Neural cell (in vitro differentiated cells): ENCODE data around the gene FZD2. TPM values are rescaled to one million over a fixed set of nuclear protein-coding genes. Genes with fewer than 3 reads are reported as not detected.

Source experiments
- H2AFZ ChIP-seq: fragments of 200-600, 300-800 bp; sonication (generic), shearing (Covaris generic); 2 replicates; pipeline ENCODE4 v1.6.0; 2014; ENCODE audit warnings: low read depth, mild to moderate bottlenecking, antibody characterized with exemption, low read length, moderate library complexity
- H3F3A ChIP-seq: fragments of 200-600 bp; shearing (Covaris generic); 2 replicates; pipeline ENCODE4 v1.6.1; 2016; ENCODE audit warnings: mild to moderate bottlenecking, moderate library complexity, mixed read lengths, antibody characterized with exemption, low read length; ENCODE audit not compliant: insufficient read depth, poor library complexity, severe bottlenecking
- H3K27ac ChIP-seq: fragments of 200-600, 300-800 bp; sonication (generic), shearing (Covaris generic); 2 replicates; pipeline ENCODE4 v1.5.1; 2014; ENCODE audit warnings: mild to moderate bottlenecking, low read length, moderate library complexity
- H3K27me3 ChIP-seq: fragments of 300-800, 200-600 bp; sonication (generic), shearing (Covaris generic); 2 replicates; pipeline ENCODE4 v1.6.0; 2014; ENCODE audit warnings: mild to moderate bottlenecking, low read depth, low read length, moderate library complexity; ENCODE audit not compliant: insufficient read depth
- H3K36me3 ChIP-seq: fragments of 300-800, 200-600 bp; sonication (generic), shearing (Covaris generic); 2 replicates; pipeline ENCODE4 v1.5.1; 2014; ENCODE audit warnings: mild to moderate bottlenecking, antibody characterized with exemption, low read length, moderate library complexity; ENCODE audit not compliant: insufficient read depth
- H3K4me2 ChIP-seq: fragments of 300-800, 200-600 bp; sonication (generic), shearing (Covaris generic); 2 replicates; pipeline ENCODE4 v1.6.0; 2014; ENCODE audit warnings: mild to moderate bottlenecking, low read length
- H3K4me3 ChIP-seq: fragments of 300-800, 200-600 bp; sonication (generic), shearing (Covaris generic); 2 replicates; pipeline ENCODE4 v1.5.1; 2014; ENCODE audit warnings: mild to moderate bottlenecking, low read length, moderate library complexity
- H3K79me2 ChIP-seq: fragments of 200-600 bp; shearing (Covaris generic); replicated peaks from 2 replicates; pipeline ENCODE4 v1.6.0; 2014; ENCODE audit warnings: mild to moderate bottlenecking, low read length, moderate library complexity; ENCODE audit not compliant: insufficient read depth
- H3K9ac ChIP-seq: fragments of 300-800, 200-600 bp; sonication (generic), shearing (Covaris generic); 2 replicates; pipeline ENCODE4 v1.6.1; 2016; ENCODE audit warnings: mild to moderate bottlenecking, low read length, mixed read lengths
- H3K9me2 ChIP-seq: fragments of 200-600 bp; shearing (Covaris generic); 2 replicates; pipeline ENCODE4 v1.6.1; 2016; ENCODE audit warnings: mild to moderate bottlenecking, low read length, mixed read lengths; ENCODE audit not compliant: insufficient read depth
- H3K9me3 ChIP-seq: fragments of 200-600, 300-800 bp; sonication (generic), shearing (Covaris generic); 2 replicates; pipeline ENCODE4 v1.6.1; 2016; ENCODE audit warnings: mild to moderate bottlenecking, mixed run types, low read length, moderate library complexity, mixed read lengths
- H4K20me1 ChIP-seq: fragments of 200-600 bp; shearing (Covaris generic); 2 replicates; pipeline ENCODE4 v1.6.1; 2016; ENCODE audit warnings: mild to moderate bottlenecking, mixed run types; ENCODE audit not compliant: insufficient read depth
- EP300 ChIP-seq: fragments of 450-650 bp; conservative IDR thresholded peaks from 2 replicates; pipeline ENCODE4 v1.6.1; 2014; ENCODE audit warnings: antibody characterized with exemption, mild to moderate bottlenecking, moderate library complexity; ENCODE audit not compliant: poor library complexity, severe bottlenecking
- EZH2 ChIP-seq: fragments of 200-600, 300-800 bp; shearing (Covaris generic), sonication (generic); IDR thresholded peaks from 2 replicates; pipeline ENCODE4 v1.6.1; 2014; ENCODE audit warnings: antibody characterized with exemption, low read length, borderline replicate concordance, mild to moderate bottlenecking; ENCODE audit not compliant: insufficient read depth, poor library complexity, severe bottlenecking
- MXI1 ChIP-seq: fragments of 450-650 bp; conservative IDR thresholded peaks from 2 replicates; pipeline ENCODE4 v1.6.1; 2014; ENCODE audit warnings: antibody characterized with exemption, mild to moderate bottlenecking; ENCODE audit not compliant: poor library complexity, severe bottlenecking
- POLR2AphosphoS5 ChIP-seq: IDR thresholded peaks from 2 replicates; pipeline ENCODE4 v1.6.1; 2012
- RAD21 ChIP-seq: fragments of 450-650 bp; conservative IDR thresholded peaks from 2 replicates; pipeline ENCODE4 v1.6.1; 2014; ENCODE audit warnings: antibody characterized with exemption, mild to moderate bottlenecking, moderate library complexity
- SMC3 ChIP-seq: fragments of 450-650 bp; conservative IDR thresholded peaks from 2 replicates; pipeline ENCODE4 v1.6.1; 2014; ENCODE audit warnings: antibody characterized with exemption, mild to moderate bottlenecking, moderate library complexity; ENCODE audit not compliant: poor library complexity
- TAF1 ChIP-seq: IDR thresholded peaks from 2 replicates; pipeline ENCODE4 v1.6.1; 2012; ENCODE audit warnings: low read depth
- polyA plus RNA-seq: library from polyadenylated mRNA; depleted of rRNA; stranded (reverse); fragments of >200 nt; gene quantifications from 2 replicates; pipeline ENCODE4 v1.2.3, GENCODE V29; 2014
- TF ChIP-seq, protein P1 (sequence below): fragments of 450-650 bp; IDR thresholded peaks from 2 replicates; pipeline ENCODE4 v1.5.1; 2014; ENCODE audit warnings: antibody characterized with exemption, mild to moderate bottlenecking, moderate library complexity; ENCODE audit not compliant: poor library complexity, severe bottlenecking
- TF ChIP-seq, protein P2 (sequence below): IDR thresholded peaks from 2 replicates; pipeline ENCODE4 v1.6.1; 2012; ENCODE audit warnings: borderline replicate concordance

The FZD2 gene
- polyA plus RNA-seq, 1 donor from 2014 or later, result 2.5 TPM

DNA sequence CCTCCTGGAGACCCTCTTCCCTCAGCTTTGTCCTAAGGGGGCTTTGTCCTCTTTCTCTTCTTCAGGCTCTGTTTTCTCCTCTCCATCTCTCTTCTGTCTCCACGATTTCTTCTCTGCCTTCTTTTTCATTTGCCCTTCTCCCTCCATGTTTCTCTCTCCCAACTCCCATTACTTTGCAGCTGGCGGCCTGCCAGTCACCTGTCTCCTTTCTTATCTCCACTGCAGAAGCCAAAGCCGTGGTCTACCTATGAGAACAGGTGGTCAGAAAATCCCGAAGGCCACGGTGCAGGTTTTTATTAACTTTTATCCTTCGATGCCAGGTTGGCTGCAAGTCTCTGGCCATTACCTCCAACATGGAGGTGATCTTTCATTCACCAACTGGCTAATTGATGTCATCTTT is 45.1 kb downstream of the FZD2 start:
- no peak overlapping the region for H3K4me3 ChIP-seq
- no peaks in the 10 kb centered on the region for H3K79me2 ChIP-seq
- TF ChIP-seq, protein P1, sequence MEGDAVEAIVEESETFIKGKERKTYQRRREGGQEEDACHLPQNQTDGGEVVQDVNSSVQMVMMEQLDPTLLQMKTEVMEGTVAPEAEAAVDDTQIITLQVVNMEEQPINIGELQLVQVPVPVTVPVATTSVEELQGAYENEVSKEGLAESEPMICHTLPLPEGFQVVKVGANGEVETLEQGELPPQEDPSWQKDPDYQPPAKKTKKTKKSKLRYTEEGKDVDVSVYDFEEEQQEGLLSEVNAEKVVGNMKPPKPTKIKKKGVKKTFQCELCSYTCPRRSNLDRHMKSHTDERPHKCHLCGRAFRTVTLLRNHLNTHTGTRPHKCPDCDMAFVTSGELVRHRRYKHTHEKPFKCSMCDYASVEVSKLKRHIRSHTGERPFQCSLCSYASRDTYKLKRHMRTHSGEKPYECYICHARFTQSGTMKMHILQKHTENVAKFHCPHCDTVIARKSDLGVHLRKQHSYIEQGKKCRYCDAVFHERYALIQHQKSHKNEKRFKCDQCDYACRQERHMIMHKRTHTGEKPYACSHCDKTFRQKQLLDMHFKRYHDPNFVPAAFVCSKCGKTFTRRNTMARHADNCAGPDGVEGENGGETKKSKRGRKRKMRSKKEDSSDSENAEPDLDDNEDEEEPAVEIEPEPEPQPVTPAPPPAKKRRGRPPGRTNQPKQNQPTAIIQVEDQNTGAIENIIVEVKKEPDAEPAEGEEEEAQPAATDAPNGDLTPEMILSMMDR, result no peak
- no peak for TF ChIP-seq TAF1
- TF ChIP-seq, protein P2, sequence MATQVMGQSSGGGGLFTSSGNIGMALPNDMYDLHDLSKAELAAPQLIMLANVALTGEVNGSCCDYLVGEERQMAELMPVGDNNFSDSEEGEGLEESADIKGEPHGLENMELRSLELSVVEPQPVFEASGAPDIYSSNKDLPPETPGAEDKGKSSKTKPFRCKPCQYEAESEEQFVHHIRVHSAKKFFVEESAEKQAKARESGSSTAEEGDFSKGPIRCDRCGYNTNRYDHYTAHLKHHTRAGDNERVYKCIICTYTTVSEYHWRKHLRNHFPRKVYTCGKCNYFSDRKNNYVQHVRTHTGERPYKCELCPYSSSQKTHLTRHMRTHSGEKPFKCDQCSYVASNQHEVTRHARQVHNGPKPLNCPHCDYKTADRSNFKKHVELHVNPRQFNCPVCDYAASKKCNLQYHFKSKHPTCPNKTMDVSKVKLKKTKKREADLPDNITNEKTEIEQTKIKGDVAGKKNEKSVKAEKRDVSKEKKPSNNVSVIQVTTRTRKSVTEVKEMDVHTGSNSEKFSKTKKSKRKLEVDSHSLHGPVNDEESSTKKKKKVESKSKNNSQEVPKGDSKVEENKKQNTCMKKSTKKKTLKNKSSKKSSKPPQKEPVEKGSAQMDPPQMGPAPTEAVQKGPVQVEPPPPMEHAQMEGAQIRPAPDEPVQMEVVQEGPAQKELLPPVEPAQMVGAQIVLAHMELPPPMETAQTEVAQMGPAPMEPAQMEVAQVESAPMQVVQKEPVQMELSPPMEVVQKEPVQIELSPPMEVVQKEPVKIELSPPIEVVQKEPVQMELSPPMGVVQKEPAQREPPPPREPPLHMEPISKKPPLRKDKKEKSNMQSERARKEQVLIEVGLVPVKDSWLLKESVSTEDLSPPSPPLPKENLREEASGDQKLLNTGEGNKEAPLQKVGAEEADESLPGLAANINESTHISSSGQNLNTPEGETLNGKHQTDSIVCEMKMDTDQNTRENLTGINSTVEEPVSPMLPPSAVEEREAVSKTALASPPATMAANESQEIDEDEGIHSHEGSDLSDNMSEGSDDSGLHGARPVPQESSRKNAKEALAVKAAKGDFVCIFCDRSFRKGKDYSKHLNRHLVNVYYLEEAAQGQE, result no peak
- no peak for TF ChIP-seq SMC3
- no peak for TF ChIP-seq RAD21
- TF ChIP-seq EZH2, result no peak
- TF ChIP-seq POLR2AphosphoS5, result no peak
- TF ChIP-seq EP300, result no peak
- no peak for TF ChIP-seq MXI1
- H3K9me3 ChIP-seq, result no peaks in the 10 kb centered on the region
- no peaks in the 10 kb centered on the region for H3K36me3 ChIP-seq
- H3K27ac ChIP-seq, result no peak overlapping the region
- H2AFZ ChIP-seq, result no peak overlapping the region
- H3K9me2 ChIP-seq, result no peaks in the 10 kb centered on the region
- H3F3A ChIP-seq, result no peaks in the 10 kb centered on the region
- H3K4me2 ChIP-seq, result no peak overlapping the region
- no peaks in the 10 kb centered on the region for H3K27me3 ChIP-seq
- H4K20me1 ChIP-seq, result no peaks in the 10 kb centered on the region
- no peak overlapping the region for H3K9ac ChIP-seq

DNA sequence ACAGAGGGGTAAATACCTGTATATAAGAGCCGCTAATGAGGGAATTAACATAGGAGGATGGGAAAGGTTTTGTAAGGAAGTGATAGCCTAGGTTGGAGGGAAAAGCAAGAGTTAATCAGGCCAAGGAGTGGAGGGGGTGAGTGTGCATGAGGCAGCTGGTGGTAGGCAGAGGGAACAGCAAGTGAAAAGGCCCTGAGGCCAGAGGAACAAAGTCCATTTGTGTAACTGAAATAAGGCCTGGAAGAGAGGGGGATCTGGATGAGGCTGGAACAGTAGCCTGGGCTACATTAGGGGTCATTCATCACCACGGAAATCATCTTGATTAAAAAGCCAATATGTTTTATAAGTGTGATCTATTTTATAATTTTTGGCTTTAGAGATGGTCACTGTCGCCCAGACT is 45.7 kb downstream of the FZD2 start:
- Histone ChIP-seq H2AFZ (no peak overlapping the region), H3K27me3 (no peaks in the 10 kb centered on the region), H3K9ac (no peak overlapping the region), H3K4me3 (no peak overlapping the region), H3K9me2 (no peaks in the 10 kb centered on the region), H3K36me3 (no peaks in the 10 kb centered on the region), H4K20me1 (no peaks in the 10 kb centered on the region), H3F3A (no peaks in the 10 kb centered on the region), H3K9me3 (no peaks in the 10 kb centered on the region), H3K79me2 (no peaks in the 10 kb centered on the region), H3K27ac (no peak overlapping the region), H3K4me2 (no peak overlapping the region)
- no peak for TF ChIP-seq EZH2
- TF ChIP-seq, protein P2, result no peak
- TF ChIP-seq MXI1, result no peak
- no peak for TF ChIP-seq POLR2AphosphoS5
- no peak for TF ChIP-seq EP300
- no peak for TF ChIP-seq TAF1
- TF ChIP-seq SMC3, result no peak
- no peak for TF ChIP-seq RAD21
- TF ChIP-seq, protein P1, result no peak
